Testis (tissue), 3 donors: ENCODE results near the gene GCC1. TPM values are rescaled to one million over a fixed set of nuclear protein-coding genes. Genes with fewer than 3 reads are reported as not detected.

Source experiments
- DNase-seq: peaks from one replicate; pipeline ENCODE4 v3.0.0-alpha.2; 2019
- H3K27ac ChIP-seq, 2 donors: fragments of 200-600 bp; sonication (generic); one replicate each; pipeline ENCODE4 v1.5.1; 2019
- H3K27me3 ChIP-seq: fragments of 200-600 bp; sonication (generic); one replicate; pipeline ENCODE4 v1.5.1; 2019
- H3K36me3 ChIP-seq: fragments of 200-600 bp; sonication (generic); one replicate; pipeline ENCODE4 v1.5.1; 2017; ENCODE audit warnings: low read depth; ENCODE audit errors: missing control alignments
- H3K4me1 ChIP-seq: fragments of 200-600 bp; sonication (generic); one replicate; pipeline ENCODE4 v1.5.1; 2019
- H3K4me3 ChIP-seq, 2 donors: fragments of 200-600 bp; sonication (generic); one replicate each; pipeline ENCODE4 v1.5.1; 2017 to 2019
- H3K9me3 ChIP-seq: fragments of 200-600 bp; sonication (generic); one replicate; pipeline ENCODE4 v1.5.1; 2017
- CTCF ChIP-seq, 3 experiments: fragments of 450-650 bp in 2 of 3; fragments of 200-600 bp in 1 of 3; sonication (generic) in 1 of 3; IDR thresholded peaks; one replicate each; pipeline ENCODE4 v1.5.1; 2016 to 2019; ENCODE audit warnings: antibody characterized with exemption in 3 of 3, mild to moderate bottlenecking in 2 of 3, moderate library complexity in 1 of 3
- POLR2A ChIP-seq: fragments of 450-650 bp; IDR thresholded peaks from one replicate; pipeline ENCODE4 v1.6.1; 2017; ENCODE audit warnings: antibody characterized with exemption, mild to moderate bottlenecking, moderate library complexity
- WGBS, 2 donors: methylation state at CpG; one replicate each; pipeline ENCODE4 v1.1.5; 2018; 5-methylcytosine and 5-hydroxymethylcytosine counted together
- intact Hi-C: fragments of 100-400 bp; cut with DNase I; formaldehyde crosslinking; loops from one replicate; pipeline ENCODE4 v1.15.1; 2023; ENCODE audit warnings: low total_unique reads
- polyA plus RNA-seq: library from polyadenylated mRNA; stranded (reverse); fragments of 350-450 nt; fragmentation: Illumina TruSeq; extraction: RNeasy Lipid Tissue Mini Kit (QIAGEN cat#74804); gene quantifications from one replicate; pipeline ENCODE4 v1.2.3, GENCODE V29; 2014; ENCODE audit warnings: low read depth, low replicate concordance; ENCODE audit not compliant: insufficient read depth
- total RNA-seq, 2 donors: library from RNA; depleted of rRNA; stranded (reverse); fragments of >200 nt; gene quantifications; one replicate each; pipeline ENCODE4 v1.2.3, GENCODE V29; 2016

GCC1 gene
- total and polyA plus RNA-seq, 3 donors from 2014 or later, result 35.6 to 39.0 (median 38.1) TPM

DNA sequence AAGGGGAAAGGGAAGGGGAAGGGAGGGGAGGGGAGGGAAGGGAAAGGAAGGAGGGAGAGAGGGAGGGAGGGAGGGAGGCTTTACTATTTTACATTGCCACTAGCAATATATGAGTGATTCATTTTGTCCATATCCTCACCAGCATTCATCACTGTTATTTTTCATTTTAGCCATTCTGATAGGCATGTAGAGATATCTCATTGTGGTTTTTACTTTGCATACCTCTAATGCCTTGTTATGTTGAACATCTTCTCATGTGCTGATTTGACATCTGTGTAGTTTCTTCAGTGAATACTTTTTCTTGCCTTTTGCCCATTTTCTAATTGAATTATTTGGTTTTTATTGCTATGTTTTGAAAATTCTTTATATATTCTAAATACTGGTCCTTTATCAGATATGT lies 52.7 kb downstream of the GCC1 start:
- Histone ChIP-seq H3K27me3 (no peaks in the 10 kb centered on the region), H3K4me1 (no peaks in the 10 kb centered on the region), H3K9me3 (no peaks in the 10 kb centered on the region), H3K4me3 (no peak overlapping the region), H3K27ac (no peak overlapping the region), H3K36me3 (no peaks in the 10 kb centered on the region)
- TF ChIP-seq POLR2A, result no peak
- no peak for TF ChIP-seq CTCF (IDR thresholded peaks at IDR 0.05)
- intact Hi-C loops, result no loop called here
- DNase-seq, result no peak

DNA sequence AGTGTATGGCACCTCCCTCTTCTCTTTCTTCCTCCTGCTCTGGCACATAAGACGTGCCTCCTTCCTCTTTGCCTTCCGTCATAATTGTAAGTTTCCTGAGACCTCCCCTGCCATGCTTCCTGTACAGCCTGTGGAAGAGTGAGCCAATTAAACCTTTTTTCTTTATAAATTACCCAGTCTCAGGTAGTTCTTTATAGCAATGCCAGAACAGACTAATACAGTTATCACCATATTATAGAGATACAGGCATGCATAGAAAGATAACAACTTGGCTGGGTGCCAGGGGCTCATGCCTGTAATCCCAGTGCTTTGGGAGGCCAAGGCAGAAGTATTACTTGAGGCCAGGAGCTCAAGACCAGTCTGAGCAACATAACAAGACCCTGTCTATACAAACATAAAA lies 53.2 kb downstream of the GCC1 start:
- Histone ChIP-seq H3K9me3 (no peaks in the 10 kb centered on the region), H3K4me1 (no peaks in the 10 kb centered on the region), H3K36me3 (no peaks in the 10 kb centered on the region), H3K4me3 (no peak overlapping the region), H3K27ac (no peak overlapping the region), H3K27me3 (no peaks in the 10 kb centered on the region)
- no peak for DNase-seq
- WGBS, 2 donors, result 39 to 63% methylated on average over 2 of the region's 2 CpGs
- TF ChIP-seq CTCF (IDR thresholded peaks at IDR 0.05) (no peak), POLR2A (no peak)
- intact Hi-C loops, result no loop called here

Other genes with a start within 250 kb of the GCC1 start
- 10 to 100 TPM; 40.7 to 44.3 TPM for gene ZNF800, start 192.9 kb downstream of the GCC1 start, total RNA-seq
- gene ZNF800, start 192.9 kb downstream of the GCC1 start, polyA plus RNA-seq, result 31.5 TPM
- gene ARF5, start 2.8 kb upstream of the GCC1 start, total RNA-seq, result 100 to 1,000 TPM; 171 to 190 TPM
- gene ARF5, start 2.8 kb upstream of the GCC1 start, polyA plus RNA-seq, result 161 TPM
- 100 to 1,000 TPM in 1 of 2 donors, 10 to 100 TPM in 1; 40.4 to 143 TPM for gene FSCN3, start 8.1 kb upstream of the GCC1 start, total RNA-seq
- gene FSCN3, start 8.1 kb upstream of the GCC1 start, polyA plus RNA-seq, result 140 TPM
- gene PAX4, start 32.5 kb upstream of the GCC1 start, total RNA-seq, result under 1 TPM; 0.50 to 0.55 TPM
- 0.95 TPM for gene PAX4, start 32.5 kb upstream of the GCC1 start, polyA plus RNA-seq
- 100 to 1,000 TPM; 179 to 207 TPM for gene SND1, start 66.6 kb upstream of the GCC1 start, total RNA-seq
- gene SND1, start 66.6 kb upstream of the GCC1 start, polyA plus RNA-seq, result 132 TPM